Amygdala (tissue), 56 donors: Measurements from ENCODE around the gene C1orf21.
A peak's percentile ranks its signal among the peaks of the same experiment; 100 is the strongest.

Source experiments
- DNase-seq, 56 donors: peaks; one replicate each; lab custom pipeline; 2025; lab: John Stamatoyannopoulos, UW

Gene C1orf21

GRCh38 chr1:184442260-184442659 is 55.4 kb downstream of the C1orf21 start:
- DNase-seq = no peak

GRCh38 chr1:184443201-184443600 is 56.4 kb downstream of the C1orf21 start:
- DNase-seq = no peak

- no peak for DNase-seq
Observed at GRCh38 chr1:184443624-184444023, 56.8 kb downstream of the C1orf21 start.

- DNase-seq = no peak
Observed at GRCh38 chr1:184445997-184446396, 59.2 kb downstream of the C1orf21 start.

- no peak for DNase-seq
Observed at GRCh38 chr1:184447651-184448185, 60.9 kb downstream of the C1orf21 start.

- no peak for DNase-seq
Observed at GRCh38 chr1:184449916-184450315, 63.1 kb downstream of the C1orf21 start.

- DNase-seq = no peak
Observed at GRCh38 chr1:184455786-184456185, 69.0 kb downstream of the C1orf21 start.

GRCh38 chr1:184456189-184456588 is 69.4 kb downstream of the C1orf21 start:
- DNase-seq = no peak

GRCh38 chr1:184457500-184457899 is 70.7 kb downstream of the C1orf21 start:
- DNase-seq = peak in 3 of 56 donors; percentile 1 to 8 (median 5)

- DNase-seq = no peak
Observed at GRCh38 chr1:184461321-184461720, 74.5 kb downstream of the C1orf21 start.

GRCh38 chr1:184462155-184462554 is 75.3 kb downstream of the C1orf21 start:
- DNase-seq = no peak

GRCh38 chr1:184462990-184463389 is 76.2 kb downstream of the C1orf21 start:
- DNase-seq = no peak

GRCh38 chr1:184463680-184464079 is 76.9 kb downstream of the C1orf21 start:
- no peak for DNase-seq

GRCh38 chr1:184464757-184465156 is 77.9 kb downstream of the C1orf21 start:
- DNase-seq = no peak

- DNase-seq = no peak
Observed at GRCh38 chr1:184465489-184466146, 78.8 kb downstream of the C1orf21 start.

- DNase-seq = no peak
Observed at GRCh38 chr1:184467295-184467694, 80.5 kb downstream of the C1orf21 start.

GRCh38 chr1:184469396-184469795 is 82.6 kb downstream of the C1orf21 start:
- DNase-seq = no peak

- no peak for DNase-seq
Observed at GRCh38 chr1:184471686-184472085, 84.9 kb downstream of the C1orf21 start.

GRCh38 chr1:184472136-184472535 is 85.3 kb downstream of the C1orf21 start:
- no peak for DNase-seq

- DNase-seq = no peak
Observed at GRCh38 chr1:184473176-184473966, 86.5 kb downstream of the C1orf21 start.

GRCh38 chr1:184476187-184476586 is 89.4 kb downstream of the C1orf21 start:
- no peak for DNase-seq
